Smooth muscle cell (in vitro differentiated cells): ENCODE data around the gene ISLR. TPM values are rescaled to one million over a fixed set of nuclear protein-coding genes. Genes with fewer than 3 reads are reported as not detected.

Source experiments
- DNase-seq: peaks from one replicate; lab custom pipeline; 2025; ENCODE audit not compliant: unreplicated experiment; lab: John Stamatoyannopoulos, UW
- H2AFZ ChIP-seq: fragments of 200-600 bp; sonication (generic); 2 replicates; pipeline ENCODE4 v1.6.0; 2016; ENCODE audit warnings: antibody characterized with exemption, low read depth, mild to moderate bottlenecking
- H3F3A ChIP-seq: fragments of 200-600 bp; sonication (generic); 2 replicates; pipeline ENCODE4 v1.6.0; 2017; ENCODE audit warnings: antibody characterized with exemption, low read depth
- H3K27ac ChIP-seq: fragments of 200-600 bp; sonication (generic); 2 replicates; pipeline ENCODE4 v1.5.1; 2016; ENCODE audit warnings: low read depth, mild to moderate bottlenecking
- H3K27me3 ChIP-seq: fragments of 200-600 bp; sonication (generic); 2 replicates; pipeline ENCODE4 v1.6.1; 2016; ENCODE audit warnings: low read depth, mild to moderate bottlenecking
- H3K36me3 ChIP-seq: fragments of 200-600 bp; sonication (generic); 2 replicates; pipeline ENCODE4 v1.5.1; 2016; ENCODE audit warnings: low read depth
- H3K4me1 ChIP-seq: fragments of 200-600 bp; sonication (generic); 2 replicates; pipeline ENCODE4 v1.5.1; 2016; ENCODE audit warnings: low read depth
- H3K4me2 ChIP-seq: fragments of 200-600 bp; sonication (generic); 2 replicates; pipeline ENCODE4 v1.6.0; 2016; ENCODE audit warnings: mild to moderate bottlenecking
- H3K4me3 ChIP-seq: fragments of 200-600 bp; sonication (generic); 2 replicates; pipeline ENCODE4 v1.5.1; 2016; ENCODE audit warnings: mild to moderate bottlenecking
- H3K79me2 ChIP-seq: fragments of 200-600 bp; sonication (generic); 2 replicates; pipeline ENCODE4 v1.6.0; 2016; ENCODE audit warnings: low read depth, mild to moderate bottlenecking
- H3K9ac ChIP-seq: fragments of 200-600 bp; sonication (generic); 2 replicates; pipeline ENCODE4 v1.6.0; 2016; ENCODE audit warnings: low read depth
- H3K9me3 ChIP-seq: fragments of 200-600 bp; sonication (generic); replicated peaks from 2 replicates; pipeline ENCODE4 v1.5.1; 2016; ENCODE audit warnings: low read depth
- H4K20me1 ChIP-seq: fragments of 200-600 bp; sonication (generic); 2 replicates; pipeline ENCODE4 v1.6.0; 2016; ENCODE audit warnings: low read depth
- CTCF ChIP-seq: fragments of 200-600 bp; sonication (generic); IDR thresholded peaks from 2 replicates; pipeline ENCODE4 v1.5.1; 2017; ENCODE audit warnings: borderline replicate concordance, mild to moderate bottlenecking, antibody characterized with exemption; ENCODE audit not compliant: insufficient read depth, poor library complexity, severe bottlenecking
- WGBS: methylation state at CpG from one replicate; pipeline ENCODE4 v1.1.7; 2016; ENCODE audit warnings: low lambda C conversion rate; 5-methylcytosine and 5-hydroxymethylcytosine counted together
- polyA plus RNA-seq: library from polyadenylated mRNA; unstranded; fragments of >200 nt; fragmentation: Nextera tagmentation; extraction: Ambion mirVana; gene quantifications from 2 replicates; pipeline ENCODE4 v1.2.1, GENCODE V29; 2016
- total RNA-seq: library from RNA; depleted of rRNA; stranded (reverse); fragments of >200 nt; gene quantifications from 2 replicates; pipeline ENCODE4 v1.2.3, GENCODE V29; 2014

ISLR gene
- total and polyA plus RNA-seq, 2 experiments from 2014 or later: 119 to 130 TPM

GRCh38 chr15:74170875-74171578, 2.5 kb upstream of the ISLR start:
- no peaks in the 10 kb centered on the region for H3K36me3 ChIP-seq
- no peak overlapping the region for H3K9ac ChIP-seq
- H3K27me3 ChIP-seq: no peaks in the 10 kb centered on the region
- H3K9me3 ChIP-seq: no peaks in the 10 kb centered on the region
- no peak overlapping the region for H3K4me3 ChIP-seq
- H3K4me2 ChIP-seq: no peak overlapping the region
- TF ChIP-seq CTCF: no peak
- no peaks in the 10 kb centered on the region for H3K79me2 ChIP-seq
- no peak for DNase-seq
- peaks cover 24% of the 10 kb centered on the region for H3F3A ChIP-seq
- peaks cover 27% of the 10 kb centered on the region for H3K4me1 ChIP-seq
- H2AFZ ChIP-seq: no peak overlapping the region
- WGBS: 87% methylated on average over 7 of the region's 7 CpGs
- no peaks in the 10 kb centered on the region for H4K20me1 ChIP-seq
- no peak overlapping the region for H3K27ac ChIP-seq

- Histone ChIP-seq H3K27ac (no peak overlapping the region), H2AFZ (no peak overlapping the region)
- 89% methylated on average over 1 of the region's 1 CpG for WGBS
Measured at GRCh38 chr15:74171965-74172541, 1.5 kb upstream of the ISLR start.

GRCh38 chr15:74172701-74173379, 670 bp upstream of the ISLR start:
- Histone ChIP-seq H4K20me1 (no peaks in the 10 kb centered on the region), H3K79me2 (no peaks in the 10 kb centered on the region), H3K27me3 (no peaks in the 10 kb centered on the region), H3F3A (peaks cover 36% of the 10 kb centered on the region), H3K4me2 (peak overlapping the region; percentile 63), H3K36me3 (no peaks in the 10 kb centered on the region), H3K9ac (no peak overlapping the region), H3K4me3 (no peak overlapping the region), H2AFZ (no peak overlapping the region), H3K4me1 (peaks cover 39% of the 10 kb centered on the region), H3K27ac (peak overlapping the region; percentile 71), H3K9me3 (no peaks in the 10 kb centered on the region)
- DNase-seq: no peak
- WGBS: 74% methylated on average over 13 of the region's 13 CpGs
- no peak for TF ChIP-seq CTCF

More at GRCh38 chr15:74171965-74172541, 1.5 kb upstream of the ISLR start:
- Histone ChIP-seq H3K36me3 (no peaks in the 10 kb centered on the region), H3K4me2 (no peak overlapping the region), H3K9me3 (no peaks in the 10 kb centered on the region), H3K79me2 (no peaks in the 10 kb centered on the region), H3K4me1 (peaks cover 37% of the 10 kb centered on the region), H3K4me3 (no peak overlapping the region), H3K9ac (no peak overlapping the region), H3F3A (peaks cover 32% of the 10 kb centered on the region), H4K20me1 (no peaks in the 10 kb centered on the region), H3K27me3 (no peaks in the 10 kb centered on the region)
- no peak for DNase-seq
- no peak for TF ChIP-seq CTCF
